Measurements from ENCODE around the gene PRR18. TPM values are rescaled to one million over a fixed set of nuclear protein-coding genes. Genes with fewer than 3 reads are reported as not detected.

The PRR18 gene, protein sequence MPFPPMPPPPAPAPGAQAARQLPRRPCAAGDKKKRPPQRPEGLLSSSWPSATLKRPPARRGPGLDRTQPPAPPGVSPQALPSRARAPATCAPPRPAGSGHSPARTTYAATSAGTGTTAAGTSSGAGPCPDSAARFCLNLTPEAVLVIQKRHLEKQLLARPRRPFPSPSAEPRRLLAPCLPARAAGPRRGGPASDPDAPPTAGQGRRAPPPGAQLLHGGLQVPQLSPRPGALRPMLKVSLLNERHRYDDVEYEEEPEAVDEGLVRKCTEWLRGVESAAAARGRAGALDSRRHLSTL
- total RNA-seq = under 1 TPM in 3 of 4 donors, not detected in 1; 0.21 to 0.67 (median 0.59) TPM

GRCh38 chr6:166308033-166308768 is at the start of gene PRR18:
Gene PRR18, minus strand, starts transcription at chr6:166308392. Its CDS starts 250 bp downstream, at chr6:166308142.
- H3K36me3 ChIP-seq = no peaks in the 10 kb centered on the region
- peaks cover 0 to 16% of the 10 kb centered on the region in 2 donors for H3K4me1 ChIP-seq
- H3K27me3 ChIP-seq = no peaks in the 10 kb centered on the region
- H3K27ac ChIP-seq = no peak within 1 kb of the TSS
- peak within 1 kb of the TSS in 2 of 3 donors; percentile 24 to 32 for H3K4me3 ChIP-seq (replicated peaks in 1 of 3)
- DNase-seq = peak; percentile 33
- no peak for TF ChIP-seq POLR2A (IDR thresholded peaks at IDR 0.05)
- TF ChIP-seq, protein P1, sequence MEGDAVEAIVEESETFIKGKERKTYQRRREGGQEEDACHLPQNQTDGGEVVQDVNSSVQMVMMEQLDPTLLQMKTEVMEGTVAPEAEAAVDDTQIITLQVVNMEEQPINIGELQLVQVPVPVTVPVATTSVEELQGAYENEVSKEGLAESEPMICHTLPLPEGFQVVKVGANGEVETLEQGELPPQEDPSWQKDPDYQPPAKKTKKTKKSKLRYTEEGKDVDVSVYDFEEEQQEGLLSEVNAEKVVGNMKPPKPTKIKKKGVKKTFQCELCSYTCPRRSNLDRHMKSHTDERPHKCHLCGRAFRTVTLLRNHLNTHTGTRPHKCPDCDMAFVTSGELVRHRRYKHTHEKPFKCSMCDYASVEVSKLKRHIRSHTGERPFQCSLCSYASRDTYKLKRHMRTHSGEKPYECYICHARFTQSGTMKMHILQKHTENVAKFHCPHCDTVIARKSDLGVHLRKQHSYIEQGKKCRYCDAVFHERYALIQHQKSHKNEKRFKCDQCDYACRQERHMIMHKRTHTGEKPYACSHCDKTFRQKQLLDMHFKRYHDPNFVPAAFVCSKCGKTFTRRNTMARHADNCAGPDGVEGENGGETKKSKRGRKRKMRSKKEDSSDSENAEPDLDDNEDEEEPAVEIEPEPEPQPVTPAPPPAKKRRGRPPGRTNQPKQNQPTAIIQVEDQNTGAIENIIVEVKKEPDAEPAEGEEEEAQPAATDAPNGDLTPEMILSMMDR (IDR thresholded peaks at IDR 0.05) = no peak
- H3K9me3 ChIP-seq = no peaks in the 10 kb centered on the region
- intact Hi-C loops (cut with DNase I) = no loop called here
- 7 to 8% methylated on average over 7 to 12 of the region's 74 CpGs for WGBS, 2 donors

- no peaks in the 10 kb centered on the region for H3K9me3 ChIP-seq
- H3K27ac ChIP-seq = no peak overlapping the region
- intact Hi-C loops (cut with DNase I) = no loop called here
- 45 to 48% methylated on average over 5 of the region's 5 CpGs for WGBS, 2 donors
- no peaks in the 10 kb centered on the region for H3K36me3 ChIP-seq
- H3K4me3 ChIP-seq (replicated peaks in 1 of 3) = no peak overlapping the region
- H3K27me3 ChIP-seq = no peaks in the 10 kb centered on the region
- DNase-seq = peak in 1 of 2 donors; percentile 4
- H3K4me1 ChIP-seq = no peaks in the 10 kb centered on the region
- no peak for TF ChIP-seq POLR2A (IDR thresholded peaks at IDR 0.05)
- TF ChIP-seq, protein P1 (IDR thresholded peaks at IDR 0.05) = no peak
These were observed 47.4 kb upstream of the PRR18 start for GRCh38 chr6:166355552-166355951.

GRCh38 chr6:166354965-166355364 is 46.8 kb upstream of the PRR18 start:
- WGBS, 2 donors = 93 to 98% methylated on average over 4 of the region's 4 CpGs
- H3K27me3 ChIP-seq = no peaks in the 10 kb centered on the region
- intact Hi-C loops (cut with DNase I) = no loop called here

GRCh38 chr6:166354143-166354542 is 46.0 kb upstream of the PRR18 start:
- intact Hi-C loops (cut with DNase I) = no loop called here

More at GRCh38 chr6:166354965-166355364, 46.8 kb upstream of the PRR18 start:
- H3K36me3 ChIP-seq = no peaks in the 10 kb centered on the region
- no peaks in the 10 kb centered on the region for H3K4me1 ChIP-seq
- no peak for TF ChIP-seq POLR2A (IDR thresholded peaks at IDR 0.05)
- TF ChIP-seq, protein P1 (IDR thresholded peaks at IDR 0.05) = no peak
- no peak overlapping the region for H3K27ac ChIP-seq
- no peak for DNase-seq
- no peaks in the 10 kb centered on the region for H3K9me3 ChIP-seq
- no peak overlapping the region for H3K4me3 ChIP-seq (replicated peaks in 1 of 3)

More at GRCh38 chr6:166354143-166354542, 46.0 kb upstream of the PRR18 start:
- no peaks in the 10 kb centered on the region for H3K4me1 ChIP-seq
- H3K9me3 ChIP-seq = no peaks in the 10 kb centered on the region
- TF ChIP-seq, protein P1 (IDR thresholded peaks at IDR 0.05) = no peak
- TF ChIP-seq POLR2A (IDR thresholded peaks at IDR 0.05) = no peak
- H3K27ac ChIP-seq = no peak overlapping the region
- H3K4me3 ChIP-seq (replicated peaks in 1 of 3) = no peak overlapping the region
- H3K27me3 ChIP-seq = no peaks in the 10 kb centered on the region
- DNase-seq = no peak
- H3K36me3 ChIP-seq = no peaks in the 10 kb centered on the region
- WGBS, 2 donors = 90 to 91% methylated on average over 4 of the region's 4 CpGs

Measured in thyroid gland (tissue), 4 donors.